GM10266 (cell line): Measurements from ENCODE around the gene TACC3.

Experiments used
- DNase-seq: peaks from one replicate; pipeline ENCODE4 v3.0.0; 2012; ENCODE audit errors: extremely low spot score
- CTCF ChIP-seq: IDR thresholded peaks from 2 replicates; pipeline ENCODE4 v1.5.1; 2012; ENCODE audit warnings: mild to moderate bottlenecking, low read depth; ENCODE audit not compliant: control insufficient read depth, insufficient read depth; ENCODE audit errors: missing control alignments

Gene TACC3

GRCh38 chr4:1789552-1789951, 68.2 kb downstream of the TACC3 start:
- TF ChIP-seq CTCF = no peak
- no peak for DNase-seq

- DNase-seq = no peak
- no peak for TF ChIP-seq CTCF
Observed at GRCh38 chr4:1790005-1790404, 68.7 kb downstream of the TACC3 start.

- no peak for TF ChIP-seq CTCF
Observed at GRCh38 chr4:1792158-1792831, 71.0 kb downstream of the TACC3 start.

GRCh38 chr4:1792832-1793495, 71.6 kb downstream of the TACC3 start, which contains the start of gene FGFR3:
Gene FGFR3 (plus strand): TSS chr4:1793293. CDS start chr4:1793935, 642 bp downstream.
- DNase-seq = peak; percentile 96
- no peak for TF ChIP-seq CTCF

More at GRCh38 chr4:1792158-1792831, 71.0 kb downstream of the TACC3 start:
- DNase-seq = no peak

GRCh38 chr4:1793496-1793840, 72.1 kb downstream of the TACC3 start:
- peak; percentile 75 for DNase-seq
- TF ChIP-seq CTCF = no peak

- DNase-seq = no peak
- TF ChIP-seq CTCF = no peak
Observed at GRCh38 chr4:1793940-1794808, 72.9 kb downstream of the TACC3 start.
